AG20443 (cell line): ENCODE measurements around the gene SSX2.
"Not testable (repeated sequence)": the region's sequence is repeated elsewhere in the genome, so short reads cannot be mapped to it uniquely, and the experiment has no call there.

ENCODE experiments used
- DNase-seq: peaks from one replicate; pipeline ENCODE4 v3.0.0; 2012; ENCODE audit warnings: low spot score, mixed read lengths

Gene SSX2, protein sequence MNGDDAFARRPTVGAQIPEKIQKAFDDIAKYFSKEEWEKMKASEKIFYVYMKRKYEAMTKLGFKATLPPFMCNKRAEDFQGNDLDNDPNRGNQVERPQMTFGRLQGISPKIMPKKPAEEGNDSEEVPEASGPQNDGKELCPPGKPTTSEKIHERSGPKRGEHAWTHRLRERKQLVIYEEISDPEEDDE

DNA sequence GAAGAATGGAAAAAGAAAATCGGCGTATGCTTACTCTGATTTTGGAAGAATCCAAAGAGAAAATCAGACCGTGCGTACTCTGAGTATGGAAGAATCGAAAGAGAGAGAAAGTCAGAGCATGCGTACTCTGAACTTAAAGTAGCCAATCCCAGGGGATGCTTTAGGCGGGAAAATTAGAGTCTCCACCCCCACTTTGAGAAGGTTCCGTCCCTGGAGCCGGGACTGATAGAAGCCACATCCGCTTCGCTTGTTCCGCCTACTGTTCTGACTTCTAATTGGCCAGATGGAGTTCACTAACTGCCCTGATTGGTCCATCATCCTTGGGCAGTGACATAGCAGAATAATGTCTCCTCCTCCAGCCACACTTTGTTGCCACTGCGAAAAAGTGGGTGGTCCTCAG lies at the start of gene SSX2:
TSS of gene SSX2 (minus strand) at position 101 of the 400 bp plus-strand sequence. CDS start 1,429 bp downstream, outside the sequence.
- not testable (repeated sequence) for DNase-seq

- not testable (repeated sequence) for DNase-seq
These were observed 44.0 kb upstream of the SSX2 start, which contains the start of gene SSX2B for GRCh38 chrX:52750952-52751351. TSS of gene SSX2B (plus strand) at chrX:52751252. CDS start at chrX:52752681, 1,429 bp downstream.

- not testable (repeated sequence) for DNase-seq
These were observed 14.9 kb downstream of the SSX2 start for GRCh38 chrX:52692034-52692433.

GRCh38 chrX:52662218-52662617 lies 44.8 kb downstream of the SSX2 start:
- not testable (repeated sequence) for DNase-seq

- not testable (repeated sequence) for DNase-seq
These were observed 51.5 kb downstream of the SSX2 start for GRCh38 chrX:52655475-52655874.

GRCh38 chrX:52654800-52655199 lies 52.2 kb downstream of the SSX2 start, which contains the start of gene SSX7:
TSS of gene SSX7 (minus strand) at chrX:52654900. CDS start at chrX:52653472, 1,428 bp downstream.
- not testable (repeated sequence) for DNase-seq

DNA sequence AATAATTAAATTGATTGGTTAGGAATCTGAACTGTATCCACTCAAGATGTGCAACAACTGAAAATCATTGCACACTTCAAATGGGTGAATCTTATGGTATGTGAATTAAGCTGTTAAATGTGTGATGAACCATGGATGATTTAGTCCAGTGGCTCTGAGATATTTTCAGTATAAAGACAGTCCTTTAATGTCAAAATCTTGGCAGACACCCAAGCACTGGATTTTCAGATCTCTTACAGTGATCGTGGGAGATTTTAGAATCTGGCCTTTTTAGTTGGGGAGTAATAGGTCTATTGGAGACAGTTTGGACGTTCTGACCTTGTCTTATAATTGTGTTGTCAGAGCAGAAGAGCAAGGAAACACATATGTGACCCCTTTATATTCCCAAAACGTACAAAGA lies 56.3 kb downstream of the SSX2 start:
- DNase-seq: not testable (repeated sequence)

GRCh38 chrX:52648956-52649355 lies 58.0 kb downstream of the SSX2 start:
- DNase-seq: not testable (repeated sequence)
